Spleen (tissue), 11 donors: ENCODE results near the gene KRT13. TPM values are rescaled to one million over a fixed set of nuclear protein-coding genes. Genes with fewer than 3 reads are reported as not detected.
A peak's percentile ranks its signal among the peaks of the same experiment; 100 is the strongest.

Experiments
- DNase-seq: peaks from one replicate; pipeline ENCODE4 v3.0.0-alpha.2; 2020
- H3K27ac ChIP-seq, 8 donors: fragments of 200-600 bp; sonication (generic) in 7 of 8; 1 replicate in 4 of 8; 2 replicates in 4 of 8; pipeline versions ENCODE4 v1.5.0 to v1.8.0; 2016 to 2021; ENCODE audit warnings: inconsistent platforms in 4 of 8, mild to moderate bottlenecking in 4 of 8, moderate library complexity in 1 of 8
- H3K27me3 ChIP-seq, 7 donors: fragments of 200-600 bp; sonication (generic) in 6 of 7; replicated peaks in 1 of 7; 1 replicate in 4 of 7; 2 replicates in 3 of 7; pipeline versions ENCODE4 v1.5.0 to v1.8.0; 2016 to 2021; ENCODE audit warnings: inconsistent platforms in 3 of 7, mild to moderate bottlenecking in 1 of 7
- H3K36me3 ChIP-seq, 6 donors: fragments of 200-600 bp; sonication (generic) in 5 of 6; 1 replicate in 4 of 6; 2 replicates in 2 of 6; pipeline versions ENCODE4 v1.5.0 to v1.8.0; 2016 to 2021; ENCODE audit warnings: inconsistent platforms in 2 of 6
- H3K4me1 ChIP-seq, 6 donors: fragments of 200-600 bp; sonication (generic) in 5 of 6; 1 replicate in 3 of 6; 2 replicates in 3 of 6; pipeline versions ENCODE4 v1.5.0 to v1.8.0; 2016 to 2021; ENCODE audit warnings: inconsistent platforms in 3 of 6
- H3K4me3 ChIP-seq, 8 donors: fragments of 200-600 bp; sonication (generic) in 7 of 8; 1 replicate in 4 of 8; 2 replicates in 4 of 8; pipeline versions ENCODE4 v1.5.0 to v1.8.0; 2016 to 2021; ENCODE audit warnings: inconsistent platforms in 4 of 8, mild to moderate bottlenecking in 4 of 8, moderate library complexity in 2 of 8
- H3K9me3 ChIP-seq, 8 donors: fragments of 200-600 bp; sonication (generic) in 7 of 8; 1 replicate in 4 of 8; 2 replicates in 4 of 8; pipeline versions ENCODE4 v1.5.0 to v1.8.0; 2016 to 2021; ENCODE audit warnings: inconsistent platforms in 4 of 8
- POLR2A ChIP-seq, 3 donors: fragments of 450-650 bp; IDR thresholded peaks; one replicate each; pipeline ENCODE4 v1.5.1; 2017; ENCODE audit warnings: antibody characterized with exemption in 3 of 3, mild to moderate bottlenecking in 1 of 3
- POLR2AphosphoS5 ChIP-seq, 3 donors: sonication (generic); formaldehyde crosslinking; IDR thresholded peaks; one replicate each; pipeline ENCODE4 v1.5.1; 2017; ENCODE audit warnings: antibody characterized with exemption in 3 of 3
- WGBS, 5 donors: extraction: QIAGEN DNeasy Blood & Tissue Kit in 3 of 5; methylation state at CpG; one replicate each; pipeline versions ENCODE4 v1.1.5 to v1.1.7; 2013 to 2018; 5-methylcytosine and 5-hydroxymethylcytosine counted together
- intact Hi-C: fragments of 100-400 bp; cut with DNase I; formaldehyde crosslinking; loops from one replicate; pipeline ENCODE4 v1.15.0; 2023; ENCODE audit warnings: low total_unique reads
- polyA plus RNA-seq, 3 donors: library from polyadenylated mRNA; stranded (reverse); fragments of 200-250 nt; gene quantifications; one replicate each; pipeline ENCODE4 v1.2.1, GENCODE V29; 2013
- total RNA-seq, 7 donors: library from RNA; depleted of rRNA in 3 of 7; stranded (reverse); fragments of >200 nt in 3 of 7; fragmentation: NEBNext Ultra II Directional in 4 of 7; extraction: Animal tissue kit (Norgen Biotek cat#: 25700) in 4 of 7; gene quantifications; one replicate each; pipeline versions ENCODE4 v1.1.0 to v1.2.1, GENCODE V29; 2016 to 2021
- TF ChIP-seq, protein P1 (sequence below), 11 experiments: fragments of 200-600 bp in 7 of 11; fragments of 450-650 bp in 4 of 11; sonication (generic) in 4 of 11; IDR thresholded peaks in 8 of 11; conservative IDR thresholded peaks in 3 of 11; 1 replicate in 7 of 11; 2 replicates in 4 of 11; pipeline versions ENCODE4 v1.4.0 to v1.8.0; 2016 to 2021; ENCODE audit warnings: antibody characterized with exemption in 11 of 11, inconsistent platforms in 4 of 11, mild to moderate bottlenecking in 1 of 11
- donor health status: healthy with polysubstance abuse.
- donor health status: DM: no; HTN: no; CAD: no; lungs with moderate emphysema.
- donor health status: DM: no; HTN: no; CAD: no.
- donor health status: Bipolar disorder and iron deficiency.
- donor health status: healthy.
- donor health status: DM: no; HTN: no; CAD: no.
- donor health status: DM: yes; HTN: yes; CAD: no.

The KRT13 gene
- total and polyA plus RNA-seq, 10 donors = 1.6 to 26.4 (median 3.8) TPM; not detected in 7

DNA sequence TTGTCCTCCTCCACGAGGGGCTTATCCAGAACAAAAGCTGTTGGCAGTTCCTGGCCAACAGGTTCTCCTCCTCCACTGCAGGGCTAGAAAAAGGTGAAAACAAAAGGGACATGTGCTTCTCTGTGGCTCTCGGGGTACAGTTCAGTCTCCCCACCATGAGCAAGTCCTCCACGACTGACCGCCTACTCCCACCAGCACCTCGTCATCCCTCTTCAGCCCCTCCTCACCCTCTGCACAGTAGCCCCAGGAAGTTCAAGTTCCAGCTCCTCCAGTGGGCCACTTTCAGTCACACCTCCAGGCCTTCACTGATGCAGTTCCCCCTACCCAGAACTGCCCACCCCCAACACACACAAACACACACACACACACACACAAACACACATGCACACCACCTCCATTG lies 47.0 kb upstream of the KRT13 start:
- Histone ChIP-seq H3K4me1 (peaks cover 12 to 35% (median 25%) of the 10 kb centered on the region in 6 donors), H3K4me3 (no peak overlapping the region), H3K27ac (no peak overlapping the region), H3K9me3 (no peaks in the 10 kb centered on the region), H3K27me3 (peaks cover 0 to 29% (median 0%) of the 10 kb centered on the region in 7 donors), H3K36me3 (no peaks in the 10 kb centered on the region)
- TF ChIP-seq POLR2A (IDR thresholded peaks at IDR 0.05) (no peak), POLR2AphosphoS5 (IDR thresholded peaks at IDR 0.05) (no peak)
- TF ChIP-seq, protein P1, sequence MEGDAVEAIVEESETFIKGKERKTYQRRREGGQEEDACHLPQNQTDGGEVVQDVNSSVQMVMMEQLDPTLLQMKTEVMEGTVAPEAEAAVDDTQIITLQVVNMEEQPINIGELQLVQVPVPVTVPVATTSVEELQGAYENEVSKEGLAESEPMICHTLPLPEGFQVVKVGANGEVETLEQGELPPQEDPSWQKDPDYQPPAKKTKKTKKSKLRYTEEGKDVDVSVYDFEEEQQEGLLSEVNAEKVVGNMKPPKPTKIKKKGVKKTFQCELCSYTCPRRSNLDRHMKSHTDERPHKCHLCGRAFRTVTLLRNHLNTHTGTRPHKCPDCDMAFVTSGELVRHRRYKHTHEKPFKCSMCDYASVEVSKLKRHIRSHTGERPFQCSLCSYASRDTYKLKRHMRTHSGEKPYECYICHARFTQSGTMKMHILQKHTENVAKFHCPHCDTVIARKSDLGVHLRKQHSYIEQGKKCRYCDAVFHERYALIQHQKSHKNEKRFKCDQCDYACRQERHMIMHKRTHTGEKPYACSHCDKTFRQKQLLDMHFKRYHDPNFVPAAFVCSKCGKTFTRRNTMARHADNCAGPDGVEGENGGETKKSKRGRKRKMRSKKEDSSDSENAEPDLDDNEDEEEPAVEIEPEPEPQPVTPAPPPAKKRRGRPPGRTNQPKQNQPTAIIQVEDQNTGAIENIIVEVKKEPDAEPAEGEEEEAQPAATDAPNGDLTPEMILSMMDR (IDR thresholded peaks at IDR 0.05 in 8 of 11, conservative IDR thresholded peaks at IDR 0.05 in 3 of 11) = no peak
- WGBS, 5 donors = 84 to 88% (median 86%) methylated on average over 5 of the region's 5 CpGs
- no peak for DNase-seq
- intact Hi-C loops = loop anchor here (5.0 kb wide), 1 partner anchor 110 kb away; no protein-coding TSS in a partner anchor

DNA sequence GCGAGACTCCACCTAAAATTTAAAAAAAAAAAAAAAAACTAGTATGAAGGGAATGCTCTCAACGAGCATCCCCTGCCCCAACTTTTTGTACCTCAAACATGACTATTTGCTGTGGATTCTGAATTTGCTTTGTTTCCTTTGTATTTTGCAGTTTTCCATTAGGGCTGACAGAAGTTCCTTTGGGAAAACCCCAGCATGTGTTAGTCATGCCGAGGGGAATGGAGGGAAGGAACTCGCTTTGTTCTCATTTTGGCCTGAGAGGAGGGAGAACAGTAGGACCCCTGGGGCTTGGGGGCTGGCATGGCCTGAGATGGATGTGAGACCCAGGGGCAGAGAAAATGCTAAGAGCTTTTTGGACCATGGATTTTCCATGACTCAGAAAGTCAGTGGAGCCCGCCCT lies 46.0 kb upstream of the KRT13 start:
- peaks cover 0 to 8% (median 0%) of the 10 kb centered on the region in 8 donors for H3K9me3 ChIP-seq
- intact Hi-C loops = loop anchor here (5.0 kb wide), 1 partner anchor 111 kb away; no protein-coding TSS in a partner anchor
- no peak for DNase-seq
- no peak overlapping the region for H3K4me3 ChIP-seq
- no peaks in the 10 kb centered on the region for H3K36me3 ChIP-seq
- WGBS, 5 donors = 62 to 81% (median 73%) methylated on average over 5 of the region's 5 CpGs
- peaks cover 12 to 33% (median 25%) of the 10 kb centered on the region in 6 donors for H3K4me1 ChIP-seq
- TF ChIP-seq, protein P1 (IDR thresholded peaks at IDR 0.05 in 8 of 11, conservative IDR thresholded peaks at IDR 0.05 in 3 of 11) = no peak
- TF ChIP-seq POLR2A (IDR thresholded peaks at IDR 0.05) = no peak
- no peak for TF ChIP-seq POLR2AphosphoS5 (IDR thresholded peaks at IDR 0.05)
- peaks cover 0 to 21% (median 0%) of the 10 kb centered on the region in 7 donors for H3K27me3 ChIP-seq
- H3K27ac ChIP-seq = no peak overlapping the region

DNA sequence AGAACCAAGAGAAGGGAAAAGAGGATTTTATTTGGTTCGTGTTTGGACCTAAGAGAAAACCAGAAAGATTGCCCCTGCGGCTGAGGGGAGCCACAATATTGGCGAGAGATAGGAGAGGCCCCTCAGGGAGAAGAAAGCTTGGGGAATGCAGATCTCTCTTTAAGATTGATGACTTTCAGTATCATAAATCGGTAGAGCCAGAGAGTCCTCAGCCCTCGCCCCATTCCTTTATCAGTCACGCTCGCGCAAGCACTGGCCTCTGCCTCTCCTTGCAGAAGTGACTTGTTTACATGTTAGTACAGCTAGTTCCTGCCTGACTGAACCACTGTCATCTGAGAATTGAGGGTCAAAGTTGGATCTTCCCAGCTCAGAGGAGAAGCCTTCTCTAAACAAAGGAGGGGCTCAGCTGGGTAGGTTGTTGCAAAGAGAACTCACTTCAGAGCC lies 44.2 kb upstream of the KRT13 start:
- peaks cover 0 to 20% (median 0%) of the 10 kb centered on the region in 7 donors for H3K27me3 ChIP-seq
- TF ChIP-seq, protein P1 (IDR thresholded peaks at IDR 0.05 in 8 of 11, conservative IDR thresholded peaks at IDR 0.05 in 3 of 11) = no peak
- TF ChIP-seq POLR2A (IDR thresholded peaks at IDR 0.05) (no peak), POLR2AphosphoS5 (IDR thresholded peaks at IDR 0.05) (no peak)
- peak overlapping the region in 1 of 8 donors; percentile 65 for H3K27ac ChIP-seq
- WGBS, 5 donors = 72 to 83% (median 79%) methylated on average over 8 of the region's 8 CpGs
- DNase-seq = no peak
- peaks cover 12 to 24% (median 22%) of the 10 kb centered on the region in 6 donors for H3K4me1 ChIP-seq
- H3K4me3 ChIP-seq = peak overlapping the region in 1 of 8 donors; percentile 57
- intact Hi-C loops = loop anchor here (5.0 kb wide), 3 partner anchors 98 to 642 kb away; no protein-coding TSS in a partner anchor
- no peaks in the 10 kb centered on the region for H3K36me3 ChIP-seq
- peaks cover 0 to 10% (median 0%) of the 10 kb centered on the region in 8 donors for H3K9me3 ChIP-seq

DNA sequence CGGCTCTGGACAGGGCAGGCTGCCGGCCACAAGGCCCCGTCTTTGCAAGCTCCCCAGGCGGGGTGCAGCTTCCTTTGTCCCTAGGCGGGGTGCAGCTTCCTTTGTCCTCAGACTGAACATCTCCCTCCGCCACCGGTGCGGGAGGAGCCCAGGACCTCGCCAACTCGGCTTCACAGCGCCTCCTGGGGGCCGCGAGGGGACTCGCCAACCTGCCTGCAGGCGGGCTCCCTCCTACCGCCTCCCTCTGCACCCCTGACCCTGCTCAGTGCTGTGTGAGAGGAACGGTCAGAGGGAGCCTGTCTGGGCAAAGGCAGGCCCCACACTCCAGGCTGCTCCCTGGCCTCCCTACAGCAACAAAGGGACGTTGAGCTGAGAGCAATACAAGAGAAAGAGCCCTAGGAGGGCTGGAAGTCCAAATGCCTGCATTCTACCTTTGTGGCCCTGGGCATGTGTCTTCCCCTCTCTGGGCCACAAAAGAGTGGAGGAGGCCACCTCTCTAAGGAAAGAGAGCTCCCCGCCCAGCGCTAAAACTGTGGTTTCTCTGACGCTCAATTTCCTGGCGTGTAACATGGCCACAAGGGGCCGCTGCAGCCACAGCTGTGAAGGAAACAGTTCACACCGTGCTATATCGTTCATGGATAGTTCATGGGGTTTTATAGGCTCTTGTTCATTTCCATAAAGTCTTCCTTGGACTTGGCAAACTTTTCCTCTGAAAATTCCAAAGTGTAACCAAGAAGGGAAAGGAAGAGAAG lies 43.6 kb upstream of the KRT13 start:
- intact Hi-C loops = loop anchor here (5.0 kb wide), 2 partner anchors 98 to 642 kb away; no protein-coding TSS in a partner anchor
- H3K4me3 ChIP-seq = peak overlapping the region in 5 of 8 donors; percentile 13 to 57 (median 21)

More for the DNA sequence above, 43.6 kb upstream of the KRT13 start:
- H3K9me3 ChIP-seq = peaks cover 0 to 10% (median 0%) of the 10 kb centered on the region in 8 donors
- TF ChIP-seq POLR2A (IDR thresholded peaks at IDR 0.05) = no peak
- TF ChIP-seq, protein P1 (IDR thresholded peaks at IDR 0.05 in 8 of 11, conservative IDR thresholded peaks at IDR 0.05 in 3 of 11) = peak; percentile 69 to 94 (median 86)
- TF ChIP-seq POLR2AphosphoS5 (IDR thresholded peaks at IDR 0.05) = peak; percentile 9 to 63 (median 46)
- peak; percentile 95 for DNase-seq
- H3K36me3 ChIP-seq = no peaks in the 10 kb centered on the region
- 0 to 3% (median 2%) methylated on average over 15 to 25 of the region's 25 CpGs for WGBS, 5 donors
- H3K27ac ChIP-seq = peak overlapping the region in 5 of 8 donors; percentile 55 to 75 (median 65)
- peaks cover 12 to 24% (median 22%) of the 10 kb centered on the region in 6 donors for H3K4me1 ChIP-seq
- H3K27me3 ChIP-seq = peaks cover 0 to 20% (median 0%) of the 10 kb centered on the region in 7 donors
